HG02623 (cell line): ENCODE data around the gene LMF2.
"Not testable (repeated sequence)": the region's sequence is repeated elsewhere in the genome, so short reads cannot be mapped to it uniquely, and the experiment has no call there.

Experiments used
- ATAC-seq: cut with Tn5 transposase; IDR thresholded peaks from one replicate; pipeline ENCODE4 v1.9.1; 2021; ENCODE audit warnings: moderate library complexity; ENCODE audit not compliant: unreplicated experiment

The LMF2 gene

GRCh38 chr22:50523806-50524675 lies 16.5 kb upstream of the LMF2 start:
- ATAC-seq = no peak

GRCh38 chr22:50523458-50523805 lies 15.9 kb upstream of the LMF2 start:
- ATAC-seq = no peak

DNA sequence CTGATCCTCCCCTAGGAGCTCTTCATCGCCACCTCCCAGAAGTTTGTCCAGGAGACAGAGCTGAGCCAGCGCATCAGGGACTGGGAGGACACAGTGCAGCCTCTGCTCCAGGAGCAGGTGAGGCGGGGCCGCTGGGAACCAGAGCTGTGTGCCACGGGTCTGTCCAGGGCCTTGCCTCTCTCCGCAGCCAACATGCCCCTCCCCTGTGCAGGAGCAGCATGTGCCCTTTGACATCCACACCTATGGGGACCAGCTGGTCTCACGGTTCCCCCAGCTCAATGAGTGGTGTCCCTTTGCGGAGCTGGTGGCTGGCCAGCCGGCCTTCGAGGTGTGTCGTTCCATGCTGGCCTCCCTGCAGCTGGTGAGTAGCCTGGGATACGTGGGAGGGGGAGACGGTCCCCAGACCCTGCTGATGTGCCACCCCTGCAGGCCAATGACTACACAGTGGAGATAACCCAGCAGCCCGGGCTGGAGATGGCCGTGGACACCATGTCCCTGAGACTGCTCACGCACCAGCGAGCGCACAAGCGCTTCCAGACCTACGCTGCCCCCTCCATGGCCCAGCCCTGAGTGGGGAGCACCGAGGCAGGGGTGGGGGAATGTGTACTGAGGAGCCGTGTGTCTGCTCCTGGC lies 15.4 kb upstream of the LMF2 start:
- no peak for ATAC-seq

- no peak for ATAC-seq
These were observed 14.8 kb upstream of the LMF2 start for GRCh38 chr22:50522208-50522805.

- ATAC-seq = no peak
These were observed 14.2 kb upstream of the LMF2 start for GRCh38 chr22:50521710-50522109.

DNA sequence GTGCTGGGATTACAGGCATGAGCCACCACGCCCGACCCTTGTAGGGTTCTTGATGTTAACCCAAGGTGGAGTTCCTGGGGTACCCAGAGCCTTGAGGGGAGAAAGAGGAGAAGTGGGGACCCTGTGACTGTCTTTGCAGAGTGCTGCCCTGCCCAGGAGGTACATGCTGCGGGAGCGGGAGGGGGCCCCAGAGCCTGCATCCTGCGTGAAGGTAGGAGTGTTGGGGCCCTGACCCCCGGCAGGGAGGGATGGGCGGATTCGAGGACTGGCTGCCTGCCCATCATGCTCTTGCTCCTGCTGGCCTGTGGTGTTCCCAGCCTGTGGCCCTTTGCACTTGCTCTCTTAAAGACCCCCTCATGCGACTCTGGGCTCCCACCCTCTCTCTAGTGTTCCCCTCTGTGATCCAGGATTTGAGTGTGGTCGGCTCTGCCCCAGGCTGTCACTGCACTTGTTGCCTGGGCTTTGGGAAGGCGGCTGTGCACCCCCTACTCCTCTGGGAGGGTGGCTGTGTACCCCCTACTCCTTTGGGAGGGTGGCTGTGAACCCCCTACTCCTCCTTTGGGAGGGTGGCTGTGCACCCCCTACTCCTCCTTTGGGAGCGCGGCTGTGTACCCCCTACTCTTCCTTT lies 13.4 kb upstream of the LMF2 start:
- no peak for ATAC-seq

GRCh38 chr22:50520184-50520583 lies 12.7 kb upstream of the LMF2 start:
- not testable (repeated sequence) for ATAC-seq

- ATAC-seq = no peak
These were observed 11.6 kb upstream of the LMF2 start for GRCh38 chr22:50519151-50519550.

DNA sequence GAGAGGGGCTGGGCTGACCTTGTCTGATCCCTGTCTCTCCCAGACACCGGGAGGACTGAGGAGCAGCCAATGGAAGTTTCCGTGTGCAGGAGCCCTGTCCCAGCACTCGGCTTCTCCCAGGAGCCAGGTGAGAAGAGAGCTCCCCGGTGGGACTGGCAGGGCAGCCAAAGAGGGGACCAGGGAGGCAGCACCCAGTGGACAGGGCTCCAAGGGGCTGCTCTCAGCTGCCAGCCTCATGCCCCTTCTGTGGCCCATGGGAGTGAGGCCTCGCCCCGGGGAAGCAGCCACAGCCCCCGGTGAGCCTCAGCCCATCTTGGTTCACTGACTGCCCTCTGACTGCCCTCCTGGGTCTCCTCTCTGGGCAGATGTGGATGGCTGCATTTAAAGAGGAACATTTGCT lies 11.1 kb upstream of the LMF2 start:
- ATAC-seq = no peak

DNA sequence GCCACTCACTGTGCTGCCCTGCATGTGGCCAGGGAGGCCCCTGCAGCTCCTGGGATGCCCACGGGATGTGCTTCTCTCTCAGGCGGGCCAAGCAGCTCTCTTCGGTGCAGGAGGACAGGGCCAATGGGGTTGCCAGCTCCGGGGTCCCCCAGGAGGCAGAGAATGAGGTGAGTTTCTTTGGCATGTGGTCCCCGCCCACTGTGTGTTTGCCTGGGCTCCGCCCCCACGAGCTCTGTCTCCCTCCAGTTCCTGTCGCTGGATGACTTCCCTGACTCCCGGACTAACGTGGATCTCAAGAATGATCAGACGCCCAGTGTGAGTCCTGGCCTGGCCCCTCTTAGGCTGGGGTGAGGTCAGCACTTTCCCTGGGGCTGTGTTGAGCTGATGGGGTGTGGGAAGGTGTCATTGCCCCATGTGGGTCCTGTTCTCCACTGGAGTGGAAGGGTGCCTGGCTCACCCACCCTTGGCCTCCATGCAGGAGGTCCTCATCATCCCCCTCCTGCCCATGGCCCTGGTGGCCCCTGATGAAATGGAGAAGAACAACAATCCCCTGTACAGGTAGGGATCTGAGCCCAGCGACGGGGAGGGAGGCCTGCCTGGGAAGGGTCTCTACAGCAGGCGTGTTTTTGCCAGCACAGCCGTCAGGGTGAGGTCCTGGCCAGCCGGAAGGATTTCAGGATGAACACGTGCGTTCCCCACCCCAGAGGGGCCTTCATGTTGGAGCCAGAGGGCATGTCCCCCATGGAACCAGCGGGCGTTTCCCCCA lies 10.2 kb upstream of the LMF2 start:
- ATAC-seq = no peak

- no peak for ATAC-seq
These were observed 9.4 kb upstream of the LMF2 start for GRCh38 chr22:50516891-50517290.

- no peak for ATAC-seq
These were observed 8.6 kb upstream of the LMF2 start for GRCh38 chr22:50516068-50516467.

DNA sequence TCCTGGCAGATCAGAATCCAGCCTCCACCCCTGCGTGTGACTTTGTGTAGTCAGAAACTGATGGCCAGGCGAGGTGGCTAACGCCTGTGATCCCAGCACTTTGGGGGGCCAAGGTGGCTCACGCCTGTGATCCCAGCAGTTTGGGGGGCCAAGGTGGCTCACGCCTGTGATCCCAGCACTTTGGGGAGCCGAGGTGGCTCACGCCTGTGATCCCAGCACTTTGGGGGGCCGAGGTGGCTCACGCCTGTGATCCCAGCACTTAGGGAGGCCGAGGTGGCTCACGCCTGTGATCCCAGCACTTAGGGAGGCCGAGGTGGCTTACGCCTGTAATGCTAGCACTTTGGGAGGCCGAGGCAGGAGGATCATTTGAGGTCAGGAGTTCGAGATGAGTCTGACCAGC lies 5.7 kb upstream of the LMF2 start:
- ATAC-seq = no peak

DNA sequence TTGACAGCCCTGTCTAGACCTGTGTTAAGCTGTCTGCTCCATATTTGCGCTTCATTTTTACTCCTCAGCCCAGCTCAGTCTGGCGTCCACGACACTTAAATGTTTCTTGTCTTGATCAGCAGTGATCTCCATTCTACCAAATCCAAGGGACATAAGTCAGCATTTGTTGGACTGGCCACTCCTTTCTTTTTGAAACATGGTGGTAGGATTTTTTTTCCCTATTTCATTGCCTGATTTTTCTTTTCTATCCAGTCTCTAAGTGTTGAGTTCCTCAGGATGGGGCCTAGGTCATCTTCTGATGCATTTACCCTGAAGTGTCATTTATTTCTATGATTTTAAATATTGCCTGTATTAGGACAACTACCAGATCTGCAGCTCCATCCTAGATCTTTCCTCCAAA lies 1.4 kb upstream of the LMF2 start:
- no peak for ATAC-seq

GRCh38 chr22:50507991-50508884 lies 736 bp upstream of the LMF2 start, which contains the start of gene NCAPH2:
Gene NCAPH2 (plus strand): TSS chr22:50508224. CDS start chr22:50508338, 114 bp downstream.
- peak; percentile 55 for ATAC-seq

DNA sequence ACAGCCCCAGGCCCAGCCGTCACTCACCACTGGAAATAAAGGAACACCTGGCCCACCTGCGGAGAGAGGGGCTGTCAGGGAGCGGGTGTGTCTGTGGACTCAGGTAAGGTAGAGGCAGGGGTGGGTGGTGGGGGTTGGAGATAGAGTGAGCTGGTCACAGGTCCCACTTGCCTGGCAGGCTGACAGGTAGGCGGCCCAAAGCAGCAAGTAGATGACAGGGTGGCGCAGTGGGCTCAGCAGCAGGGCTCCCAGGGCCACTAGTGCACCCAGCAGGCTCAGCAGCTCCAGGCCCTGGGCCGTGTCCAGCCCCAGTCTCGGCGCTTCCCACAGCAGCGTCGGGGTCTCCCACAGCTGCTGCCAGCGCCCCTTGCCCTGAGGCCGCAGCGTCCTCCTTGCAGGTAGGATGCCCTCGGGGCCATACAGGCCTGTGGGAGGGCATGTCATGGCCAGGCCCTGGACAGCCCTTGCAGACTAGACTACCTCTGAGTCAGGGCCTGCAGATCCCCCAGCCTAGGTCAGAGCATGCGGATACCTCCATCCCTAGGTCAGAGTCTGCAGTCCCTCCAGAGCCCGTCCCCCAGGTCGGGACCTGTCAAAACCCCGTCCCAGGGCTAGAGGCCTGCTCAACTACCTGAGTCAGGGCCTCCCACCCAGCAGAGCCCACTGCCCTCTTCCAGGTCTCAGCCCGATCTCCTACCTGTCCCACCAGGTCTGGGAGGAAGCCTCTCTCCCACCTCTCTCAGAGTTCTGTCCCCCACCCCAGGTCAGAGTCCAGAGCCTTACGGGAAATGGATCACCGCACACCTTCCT lies 686 bp downstream of the LMF2 start:
- no peak for ATAC-seq

DNA sequence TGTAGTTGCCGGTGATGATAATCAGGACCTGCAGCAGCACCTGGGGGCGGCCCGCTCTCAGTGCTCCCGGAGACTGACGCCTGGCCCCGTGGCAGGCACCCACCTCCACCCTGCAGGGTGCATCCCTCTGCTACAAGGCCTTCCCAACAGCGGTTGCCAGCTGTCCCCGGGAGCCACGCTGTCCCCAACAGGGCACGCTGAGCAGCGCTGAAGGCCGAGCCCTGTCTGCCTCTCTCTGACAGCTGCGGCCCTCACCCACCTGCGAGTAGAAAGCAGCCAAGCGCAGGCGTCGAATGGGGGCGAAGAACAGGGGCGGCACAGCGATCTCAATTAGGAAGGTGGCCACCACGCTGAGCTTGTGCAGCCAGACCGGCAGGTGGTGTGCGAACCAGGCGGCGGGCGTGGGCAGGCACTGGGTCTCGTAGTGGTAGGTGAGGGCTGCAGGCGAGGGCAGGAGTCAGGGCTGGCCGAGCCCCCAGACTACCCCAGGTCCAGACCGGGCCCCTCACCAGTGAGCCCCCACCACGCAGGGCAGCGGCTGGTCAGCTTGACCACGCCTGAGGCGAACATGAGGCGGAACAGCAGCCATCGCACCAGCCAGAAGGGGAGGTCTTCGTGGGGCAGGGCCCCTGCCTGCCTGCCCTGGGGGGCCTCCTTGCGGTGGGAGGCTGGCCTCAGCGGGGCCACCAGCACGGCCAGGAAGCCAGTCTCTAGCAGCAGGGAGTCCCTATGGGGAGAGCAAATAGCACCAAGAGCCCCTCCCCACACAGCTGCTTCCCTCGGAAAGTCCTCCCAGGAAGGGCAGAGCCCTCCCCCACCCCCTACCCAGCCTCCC lies 1.5 kb downstream of the LMF2 start:
- no peak for ATAC-seq

DNA sequence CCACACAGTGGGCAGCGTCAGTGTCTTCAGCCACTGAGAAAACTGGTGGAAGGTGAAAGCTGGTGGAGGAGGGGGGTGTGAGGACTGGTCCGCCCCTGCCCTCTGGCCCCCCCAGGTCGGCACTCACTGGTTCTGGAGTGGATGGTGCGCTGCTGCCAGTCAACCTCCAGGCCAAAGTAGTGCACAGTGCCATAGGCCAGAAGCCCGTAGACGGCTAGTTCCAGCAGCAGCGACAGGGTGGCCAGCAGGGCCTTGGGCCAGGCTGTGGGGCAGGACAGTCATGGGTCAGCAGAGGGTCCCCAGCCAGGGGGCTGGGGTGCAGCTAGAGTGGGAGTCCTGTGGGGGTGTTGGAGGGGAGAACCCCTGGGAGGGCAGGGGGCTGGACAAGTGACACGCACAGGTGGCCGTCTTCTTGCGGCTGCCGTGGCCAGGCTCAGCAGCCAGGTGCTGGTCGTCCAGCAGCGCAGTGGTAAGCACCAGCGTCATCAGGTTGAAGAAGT lies 2.2 kb downstream of the LMF2 start:
- no peak for ATAC-seq
